ENCODE results near the gene AQP9. TPM values are rescaled to one million over a fixed set of nuclear protein-coding genes. Genes with fewer than 3 reads are reported as not detected.
"Not testable (repeated sequence)": the region's sequence is repeated elsewhere in the genome, so short reads cannot be mapped to it uniquely, and the experiment has no call there.

Gene AQP9
- total and polyA plus RNA-seq, 7 donors: 0.49 to 2.8 (median 0.60) TPM; not detected in 2

GRCh38 chr15:58189148-58189811, 51.1 kb downstream of the AQP9 start:
- no peaks in the 10 kb centered on the region for H3K4me1 ChIP-seq
- WGBS, 2 donors: 85% methylated on average over 8 of the region's 8 CpGs
- H3K36me3 ChIP-seq: no peaks in the 10 kb centered on the region
- no peak overlapping the region for H3K27ac ChIP-seq
- intact Hi-C loops (cut with DNase I): no loop called here
- no peaks in the 10 kb centered on the region for H3K27me3 ChIP-seq
- TF ChIP-seq POLR2AphosphoS5 (IDR thresholded peaks at IDR 0.05): no peak
- TF ChIP-seq POLR2A (IDR thresholded peaks at IDR 0.05): no peak
- no peak for TF ChIP-seq CTCF (IDR thresholded peaks at IDR 0.05)
- no peak for TF ChIP-seq EP300 (IDR thresholded peaks at IDR 0.05)
- no peaks in the 10 kb centered on the region for H3K9me3 ChIP-seq
- no peak overlapping the region for H3K4me3 ChIP-seq
- DNase-seq: no peak

- Histone ChIP-seq H3K4me1 (no peaks in the 10 kb centered on the region), H3K27ac (no peak overlapping the region), H3K27me3 (no peaks in the 10 kb centered on the region), H3K9me3 (no peaks in the 10 kb centered on the region), H3K36me3 (no peaks in the 10 kb centered on the region), H3K4me3 (no peak overlapping the region)
- TF ChIP-seq EP300 (IDR thresholded peaks at IDR 0.05) (no peak), POLR2A (IDR thresholded peaks at IDR 0.05) (no peak), CTCF (IDR thresholded peaks at IDR 0.05) (no peak), POLR2AphosphoS5 (IDR thresholded peaks at IDR 0.05) (no peak)
- intact Hi-C loops (cut with DNase I): no loop called here
- WGBS, 2 donors: 71 to 83% methylated on average over 4 of the region's 4 CpGs
- no peak for DNase-seq
Measured at GRCh38 chr15:58190419-58190818, 52.2 kb downstream of the AQP9 start.

GRCh38 chr15:58193636-58194035, 55.5 kb downstream of the AQP9 start:
- H3K36me3 ChIP-seq; H3K9me3 ChIP-seq; H3K27ac ChIP-seq; DNase-seq; H3K27me3 ChIP-seq; H3K4me3 ChIP-seq; H3K4me1 ChIP-seq; intact Hi-C loops (cut with DNase I): not testable (repeated sequence)
- WGBS, 2 donors: 71 to 85% methylated on average over 9 of the region's 9 CpGs

GRCh38 chr15:58200739-58201138, 62.6 kb downstream of the AQP9 start:
- Histone ChIP-seq H3K4me1 (no peaks in the 10 kb centered on the region), H3K36me3 (no peaks in the 10 kb centered on the region), H3K4me3 (no peak overlapping the region), H3K27me3 (no peaks in the 10 kb centered on the region), H3K27ac (no peak overlapping the region), H3K9me3 (no peaks in the 10 kb centered on the region)
- TF ChIP-seq POLR2A (IDR thresholded peaks at IDR 0.05): no peak
- no peak for TF ChIP-seq EP300 (IDR thresholded peaks at IDR 0.05)
- no peak for TF ChIP-seq POLR2AphosphoS5 (IDR thresholded peaks at IDR 0.05)
- TF ChIP-seq CTCF (IDR thresholded peaks at IDR 0.05): no peak
- no peak for DNase-seq
- WGBS, 2 donors: 91 to 93% methylated on average over 8 of the region's 8 CpGs
- intact Hi-C loops (cut with DNase I): no loop called here

- Histone ChIP-seq H3K27me3 (no peaks in the 10 kb centered on the region), H3K4me1 (no peaks in the 10 kb centered on the region), H3K9me3 (no peaks in the 10 kb centered on the region), H3K27ac (no peak overlapping the region), H3K4me3 (no peak overlapping the region), H3K36me3 (no peaks in the 10 kb centered on the region)
- intact Hi-C loops (cut with DNase I): no loop called here
- no peak for DNase-seq
- TF ChIP-seq POLR2AphosphoS5 (IDR thresholded peaks at IDR 0.05) (no peak), CTCF (IDR thresholded peaks at IDR 0.05) (no peak), EP300 (IDR thresholded peaks at IDR 0.05) (no peak), POLR2A (IDR thresholded peaks at IDR 0.05) (no peak)
Measured at GRCh38 chr15:58201516-58201915, 63.3 kb downstream of the AQP9 start.

Data from sigmoid colon (tissue), 7 donors.